Activated naive CD8-positive, alpha-beta T cell treated with anti-CD3 and anti-CD28 coated beads, Interleukin-2, amount 50 U/mL, for 24 hours (primary cell): ENCODE data around the gene ACSL1.

ENCODE experiments used
- ATAC-seq: fragments of 150-1000 bp; cut with Tn5 transposase; one replicate; pipeline ENCODE4 v1.10.0; 2021
- DNase-seq: peaks from one replicate; pipeline ENCODE4 v3.0.0; 2021
- H3K27ac Mint-ChIP-seq: one replicate; pipeline ENCODE4 v1.8.0; 2021; ENCODE audit warnings: mild to moderate bottlenecking, mixed read lengths
- H3K27me3 Mint-ChIP-seq: one replicate; pipeline ENCODE4 v1.8.0; 2021; ENCODE audit warnings: mixed read lengths
- H3K36me3 Mint-ChIP-seq: one replicate; pipeline ENCODE4 v1.8.0; 2021; ENCODE audit warnings: low read depth, mixed read lengths
- H3K4me1 Mint-ChIP-seq: one replicate; pipeline ENCODE4 v1.8.0; 2021; ENCODE audit warnings: mixed read lengths
- H3K4me3 Mint-ChIP-seq: one replicate; pipeline ENCODE4 v1.8.0; 2021; ENCODE audit warnings: mild to moderate bottlenecking, moderate library complexity, mixed read lengths
- H3K9me3 Mint-ChIP-seq: one replicate; pipeline ENCODE4 v1.8.0; 2021; ENCODE audit warnings: mixed read lengths

Gene ACSL1

DNA sequence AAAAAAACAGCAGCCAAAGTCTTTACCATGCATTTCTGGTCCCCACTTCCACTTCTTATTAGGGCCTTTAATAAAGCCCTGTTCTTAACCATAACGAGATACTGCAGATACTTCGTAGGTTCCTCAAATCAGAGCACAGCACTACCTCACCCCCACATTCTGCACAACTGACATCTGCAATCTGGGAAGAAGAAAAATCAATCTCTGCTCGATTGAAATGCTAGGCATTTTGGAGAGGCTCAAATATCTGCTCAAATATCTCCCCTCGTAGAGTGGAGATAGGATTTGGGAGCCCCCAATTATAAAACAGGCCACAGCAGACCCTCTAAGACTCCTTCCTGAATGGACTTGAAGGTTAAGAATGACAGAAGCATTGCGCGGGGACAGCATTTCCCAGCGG, 51.6 kb downstream of the ACSL1 start:
- peaks cover 17% of the 10 kb centered on the region for H3K36me3 Mint-ChIP-seq
- H3K4me3 Mint-ChIP-seq, result no peak overlapping the region
- H3K4me1 Mint-ChIP-seq, result no peaks in the 10 kb centered on the region
- ATAC-seq (no peak), DNase-seq (no peak)
- no peak overlapping the region for H3K27ac Mint-ChIP-seq
- no peaks in the 10 kb centered on the region for H3K27me3 Mint-ChIP-seq
- peaks cover under 1% of the 10 kb centered on the region for H3K9me3 Mint-ChIP-seq

DNA sequence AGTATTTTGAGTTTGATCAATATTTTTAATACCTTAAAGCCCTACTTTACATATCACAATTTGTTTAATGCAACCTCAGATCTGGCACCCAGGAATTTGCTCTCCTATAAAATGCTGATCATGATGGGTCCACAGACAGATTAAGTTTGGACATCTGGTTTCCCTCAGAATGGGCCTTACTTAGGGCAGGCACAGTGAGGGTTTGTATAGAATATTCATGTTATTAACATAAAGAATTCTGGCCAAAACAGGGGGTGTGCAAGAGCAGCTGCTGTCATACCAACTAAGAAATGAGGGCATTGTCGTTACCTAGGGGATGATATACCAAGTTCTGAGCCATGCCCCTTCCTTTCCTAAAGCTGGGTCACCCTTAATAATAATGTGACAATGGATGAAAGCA, 54.4 kb downstream of the ACSL1 start:
- Mint-ChIP-seq H3K27ac (no peak overlapping the region), H3K27me3 (no peaks in the 10 kb centered on the region), H3K36me3 (peaks cover 23% of the 10 kb centered on the region), H3K9me3 (no peaks in the 10 kb centered on the region), H3K4me1 (no peaks in the 10 kb centered on the region), H3K4me3 (no peak overlapping the region)
- DNase-seq (no peak), ATAC-seq (no peak)

DNA sequence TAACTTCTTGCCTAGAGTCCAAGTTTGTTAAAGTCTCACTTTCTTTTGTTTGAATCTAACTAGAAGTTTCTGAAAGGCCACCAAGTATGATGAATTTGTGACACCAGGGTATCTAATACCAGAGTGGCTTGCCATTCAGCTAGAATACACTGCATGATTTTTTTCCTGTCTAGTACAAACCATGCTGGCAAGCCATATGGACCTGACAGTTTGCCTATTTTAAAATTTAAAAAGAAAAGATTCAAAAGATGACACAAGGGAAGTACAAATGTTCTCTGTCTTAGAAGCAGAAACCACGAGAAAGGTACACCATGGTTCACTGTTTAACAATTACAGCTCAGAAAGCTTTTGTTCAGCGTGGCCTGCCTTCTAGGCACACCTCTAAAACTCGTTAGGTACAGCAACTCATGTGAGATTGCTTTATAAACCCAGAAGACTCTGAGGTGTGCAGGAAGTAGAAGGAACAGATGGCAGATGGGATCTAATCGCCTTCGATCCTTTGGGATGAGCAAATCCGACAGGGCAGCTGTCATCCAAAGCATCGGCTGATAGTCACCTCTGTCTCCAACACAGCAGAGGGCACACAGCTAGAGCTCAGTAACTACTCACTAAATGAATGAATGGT, 56.5 kb downstream of the ACSL1 start:
- peaks cover 31% of the 10 kb centered on the region for H3K36me3 Mint-ChIP-seq
- no peak overlapping the region for H3K27ac Mint-ChIP-seq
- ATAC-seq (no peak), DNase-seq (no peak)
- no peaks in the 10 kb centered on the region for H3K9me3 Mint-ChIP-seq
- H3K4me1 Mint-ChIP-seq, result no peaks in the 10 kb centered on the region
- H3K27me3 Mint-ChIP-seq, result no peaks in the 10 kb centered on the region
- H3K4me3 Mint-ChIP-seq, result no peak overlapping the region

DNA sequence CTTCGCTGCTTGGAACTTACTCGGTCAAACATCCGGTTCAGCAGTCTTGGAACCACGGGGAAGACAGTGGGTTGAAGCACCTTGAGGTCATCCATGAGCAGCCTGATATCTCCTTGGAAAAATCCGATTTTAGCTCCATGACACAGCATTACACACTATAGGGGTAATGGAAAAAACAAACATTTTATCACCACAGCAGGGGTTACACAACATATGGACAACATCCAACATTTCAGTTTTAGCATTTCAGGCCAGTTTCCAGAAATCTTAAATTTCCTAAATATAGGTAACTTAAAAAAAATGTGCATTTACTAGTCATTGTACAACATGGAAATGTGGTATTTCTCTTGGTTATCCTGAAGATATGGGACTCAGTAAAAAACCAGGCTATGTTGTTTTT, 57.5 kb downstream of the ACSL1 start:
- Mint-ChIP-seq H3K27ac (no peak overlapping the region), H3K36me3 (peaks cover 31% of the 10 kb centered on the region), H3K4me1 (no peaks in the 10 kb centered on the region), H3K4me3 (no peak overlapping the region), H3K27me3 (no peaks in the 10 kb centered on the region), H3K9me3 (no peaks in the 10 kb centered on the region)
- DNase-seq (no peak), ATAC-seq (no peak)

DNA sequence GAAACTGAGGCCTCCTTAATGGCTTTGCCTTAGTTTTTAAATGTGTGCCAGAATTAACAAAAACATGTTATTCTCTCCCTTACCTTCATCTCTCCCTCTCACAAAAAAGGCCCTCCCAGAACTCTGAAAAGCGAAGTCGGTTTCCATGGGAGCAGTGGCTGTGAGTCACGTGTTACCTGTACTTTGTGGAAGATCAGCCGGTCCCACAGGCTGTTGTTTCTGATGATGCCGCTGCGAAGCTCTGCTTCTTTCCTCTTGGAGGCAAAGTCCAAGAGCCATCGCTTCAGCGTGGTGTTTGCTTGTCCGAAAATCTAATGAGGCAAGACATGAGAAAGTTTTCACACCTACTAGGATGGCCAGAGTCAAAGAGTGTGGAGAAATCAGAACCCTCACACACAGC, 59.3 kb downstream of the ACSL1 start:
- H3K9me3 Mint-ChIP-seq, result no peaks in the 10 kb centered on the region
- peaks cover 34% of the 10 kb centered on the region for H3K36me3 Mint-ChIP-seq
- H3K4me1 Mint-ChIP-seq, result peaks cover 16% of the 10 kb centered on the region
- no peak overlapping the region for H3K4me3 Mint-ChIP-seq
- no peak overlapping the region for H3K27ac Mint-ChIP-seq
- DNase-seq (no peak), ATAC-seq (no peak)
- no peaks in the 10 kb centered on the region for H3K27me3 Mint-ChIP-seq

DNA sequence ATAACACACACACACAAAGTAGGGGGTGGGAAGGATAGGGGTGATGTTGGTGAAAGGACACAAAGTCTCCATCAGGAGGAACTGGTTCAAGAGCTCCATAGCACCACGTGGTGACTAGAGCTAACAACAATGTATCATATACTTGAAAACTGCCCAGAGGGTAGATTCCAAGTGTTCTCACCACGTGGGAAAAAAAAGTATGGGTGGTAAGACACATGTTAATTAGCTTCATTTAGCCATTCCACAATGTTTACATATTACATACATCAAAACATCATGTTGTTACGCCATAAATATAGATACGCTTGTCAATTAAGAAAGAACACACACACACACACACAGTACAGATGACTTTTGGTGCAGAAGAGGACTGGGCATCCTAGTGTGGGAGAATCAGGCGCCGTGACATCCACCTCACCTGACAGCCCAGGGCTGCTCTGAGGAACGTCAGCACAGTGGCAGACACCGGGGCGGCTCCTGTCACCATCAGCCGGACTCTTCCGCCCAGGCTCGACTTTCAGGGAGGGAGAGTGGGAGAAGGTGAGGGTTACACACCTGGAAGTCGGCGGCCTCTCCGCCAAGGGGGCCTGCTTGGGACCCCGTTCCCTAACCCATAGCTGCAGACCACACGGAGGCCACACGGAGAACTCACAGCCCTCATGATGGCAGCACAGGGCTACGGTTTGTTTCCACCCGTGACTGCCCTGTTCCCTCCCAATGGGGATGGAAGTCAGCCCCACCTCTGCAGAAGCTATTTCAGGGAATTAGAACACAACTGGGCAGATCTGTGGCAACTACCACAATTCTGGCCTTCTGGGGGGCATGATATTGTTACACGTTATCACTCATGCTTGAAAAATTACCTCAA, 60.1 kb downstream of the ACSL1 start:
- Mint-ChIP-seq H3K36me3 (peaks cover 39% of the 10 kb centered on the region), H3K4me1 (peaks cover 17% of the 10 kb centered on the region), H3K9me3 (no peaks in the 10 kb centered on the region), H3K27me3 (no peaks in the 10 kb centered on the region), H3K4me3 (no peak overlapping the region), H3K27ac (no peak overlapping the region)
- DNase-seq (no peak), ATAC-seq (no peak)

DNA sequence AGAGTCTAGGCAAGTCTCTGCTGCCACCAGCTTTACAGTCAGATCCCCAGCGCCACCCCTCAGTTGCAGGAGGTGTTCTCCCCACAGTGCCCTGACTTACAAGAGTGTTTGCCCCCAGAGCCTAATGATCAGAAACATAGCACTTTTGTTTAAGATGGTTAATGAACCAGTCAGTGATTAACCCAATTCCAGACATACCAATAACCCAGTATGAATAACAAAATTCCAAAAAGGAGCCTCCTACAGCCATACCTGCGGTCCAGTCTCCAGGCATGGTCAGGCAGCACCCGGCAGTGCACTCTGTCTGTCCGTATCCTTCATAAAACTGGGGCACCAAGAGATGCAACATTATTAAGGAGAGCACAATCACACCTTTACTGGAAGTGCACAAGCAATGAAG, 61.2 kb downstream of the ACSL1 start:
- H3K9me3 Mint-ChIP-seq, result no peaks in the 10 kb centered on the region
- H3K4me3 Mint-ChIP-seq, result no peak overlapping the region
- H3K36me3 Mint-ChIP-seq, result peaks cover 48% of the 10 kb centered on the region
- H3K27ac Mint-ChIP-seq, result no peak overlapping the region
- DNase-seq (no peak), ATAC-seq (no peak)
- H3K4me1 Mint-ChIP-seq, result peaks cover 17% of the 10 kb centered on the region
- no peaks in the 10 kb centered on the region for H3K27me3 Mint-ChIP-seq

DNA sequence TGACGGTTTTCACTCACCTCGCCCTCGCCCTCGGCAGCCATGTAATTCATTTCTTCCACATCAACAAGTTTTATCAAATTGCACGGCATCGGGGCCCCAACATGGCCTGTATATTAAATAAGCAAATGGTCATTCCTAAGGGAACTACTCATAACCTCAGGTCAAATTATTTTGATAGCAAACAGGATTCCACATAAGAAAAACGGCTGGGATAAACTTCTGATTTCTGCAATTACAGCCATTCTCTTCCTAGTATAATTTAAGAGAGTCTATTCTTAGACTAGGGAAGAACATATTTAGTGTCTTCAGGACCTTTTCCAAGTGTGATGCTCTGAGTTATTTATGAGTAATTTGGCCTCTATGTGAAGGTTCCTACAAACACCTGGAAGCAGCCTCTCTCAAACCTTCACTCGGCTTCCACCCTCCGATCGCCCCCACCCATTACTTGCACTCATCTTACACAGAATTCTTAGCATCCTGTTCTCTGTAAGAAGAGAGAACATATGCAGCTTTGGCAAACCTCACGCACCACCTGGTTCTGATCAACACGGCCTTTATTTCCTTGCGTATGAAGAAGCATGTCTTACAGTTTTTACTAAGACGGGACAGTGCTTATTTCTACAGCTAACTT, 62.5 kb downstream of the ACSL1 start:
- H3K27ac Mint-ChIP-seq, result no peak overlapping the region
- peaks cover 53% of the 10 kb centered on the region for H3K36me3 Mint-ChIP-seq

DNA sequence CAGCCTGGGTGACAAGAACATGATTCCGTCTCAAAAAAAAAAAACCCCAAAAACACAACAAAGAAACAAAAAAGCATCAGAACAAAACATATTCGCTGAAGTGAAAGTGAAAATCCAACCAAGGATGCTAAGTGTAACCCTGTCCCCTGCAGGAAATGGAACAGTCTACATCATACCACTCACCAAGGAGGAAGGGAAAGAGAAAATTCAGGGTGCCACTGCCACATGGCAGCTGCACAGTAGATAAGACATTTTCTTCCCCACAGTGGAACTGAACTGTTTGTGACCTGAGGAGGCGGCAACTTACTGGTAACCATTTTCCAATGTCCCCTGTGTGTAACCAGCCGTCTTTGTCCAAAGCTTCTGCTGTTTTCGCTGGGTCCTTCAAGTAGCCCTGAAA, 63.7 kb downstream of the ACSL1 start:
- Mint-ChIP-seq H3K27me3 (no peaks in the 10 kb centered on the region), H3K36me3 (peaks cover 46% of the 10 kb centered on the region), H3K27ac (peak overlapping the region; percentile 83), H3K4me3 (peak overlapping the region; percentile 46), H3K4me1 (peaks cover 17% of the 10 kb centered on the region), H3K9me3 (no peaks in the 10 kb centered on the region)
- DNase-seq (peak; percentile 15), ATAC-seq (peak; percentile 99)

More for the DNA sequence above, 62.5 kb downstream of the ACSL1 start:
- Mint-ChIP-seq H3K4me1 (peaks cover 17% of the 10 kb centered on the region), H3K27me3 (no peaks in the 10 kb centered on the region), H3K9me3 (no peaks in the 10 kb centered on the region), H3K4me3 (no peak overlapping the region)
- DNase-seq (no peak), ATAC-seq (no peak)

DNA sequence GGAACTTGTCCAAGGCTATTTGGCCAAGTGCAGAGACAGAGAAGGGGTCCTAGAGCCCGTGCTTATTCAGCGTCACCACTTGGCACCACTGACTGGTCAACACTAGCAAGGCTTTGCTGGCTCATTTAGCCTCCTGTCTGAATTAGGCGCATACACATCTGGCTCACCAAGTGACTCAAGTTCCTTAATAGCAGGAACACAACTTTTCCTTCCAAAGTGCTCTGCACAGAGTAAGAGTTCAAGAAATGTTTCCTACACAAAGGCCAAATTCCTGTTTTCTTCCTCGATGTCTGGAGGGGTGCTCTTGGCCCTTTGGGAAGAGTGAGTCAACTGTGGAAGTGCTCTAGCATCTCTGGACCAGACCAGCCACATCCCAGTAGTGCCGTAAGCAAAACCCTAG, 65.1 kb downstream of the ACSL1 start:
- ATAC-seq (no peak), DNase-seq (no peak)
- H3K9me3 Mint-ChIP-seq, result no peaks in the 10 kb centered on the region
- peaks cover 40% of the 10 kb centered on the region for H3K36me3 Mint-ChIP-seq
- no peak overlapping the region for H3K4me3 Mint-ChIP-seq
- H3K4me1 Mint-ChIP-seq, result peaks cover 17% of the 10 kb centered on the region
- H3K27me3 Mint-ChIP-seq, result no peaks in the 10 kb centered on the region
- no peak overlapping the region for H3K27ac Mint-ChIP-seq

DNA sequence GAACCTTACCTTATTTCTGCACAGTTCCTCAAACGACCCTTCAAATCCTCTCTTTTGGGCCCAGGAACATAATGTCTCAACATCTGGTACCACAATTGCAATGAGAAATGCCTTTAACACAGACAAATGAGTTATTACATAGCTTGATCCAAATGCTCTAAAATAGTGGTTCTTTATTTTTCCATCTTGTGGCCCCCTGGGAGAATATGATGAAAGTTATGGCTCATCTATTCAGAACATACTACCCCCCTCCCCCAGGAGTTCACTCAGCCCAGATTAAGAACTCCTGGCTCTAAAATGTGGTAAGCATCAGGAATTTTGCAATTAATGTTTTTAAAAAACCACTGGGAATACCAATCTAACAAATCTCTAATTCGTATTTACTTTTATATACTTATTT, 68.0 kb downstream of the ACSL1 start:
- Mint-ChIP-seq H3K36me3 (peaks cover 48% of the 10 kb centered on the region), H3K4me3 (no peak overlapping the region), H3K27me3 (no peaks in the 10 kb centered on the region), H3K9me3 (no peaks in the 10 kb centered on the region), H3K4me1 (peaks cover 14% of the 10 kb centered on the region), H3K27ac (no peak overlapping the region)
- ATAC-seq (no peak), DNase-seq (no peak)

DNA sequence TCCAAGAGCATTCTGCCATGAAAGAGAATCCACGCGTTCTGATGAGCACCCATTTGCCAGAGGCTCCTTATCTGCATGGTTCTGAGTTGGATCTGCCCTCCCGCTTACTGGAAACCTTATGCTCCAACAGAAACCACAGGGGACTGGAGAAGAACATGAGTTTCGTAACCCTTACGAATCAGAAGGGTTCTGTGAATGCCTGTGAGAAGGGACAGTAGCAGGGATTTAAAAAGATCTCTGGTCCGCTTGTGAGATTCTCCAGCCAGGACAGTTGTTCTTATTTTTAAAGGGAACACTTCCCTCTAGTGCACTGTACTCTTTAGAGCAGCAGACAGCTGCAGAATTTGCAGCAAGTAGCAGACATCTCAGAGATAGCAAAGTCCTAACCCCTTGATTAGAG, 69.4 kb downstream of the ACSL1 start:
- no peak for ATAC-seq
- Mint-ChIP-seq H3K4me3 (no peak overlapping the region), H3K27ac (no peak overlapping the region), H3K27me3 (no peaks in the 10 kb centered on the region), H3K36me3 (peaks cover 39% of the 10 kb centered on the region), H3K4me1 (peaks cover under 1% of the 10 kb centered on the region), H3K9me3 (no peaks in the 10 kb centered on the region)
- no peak for DNase-seq

DNA sequence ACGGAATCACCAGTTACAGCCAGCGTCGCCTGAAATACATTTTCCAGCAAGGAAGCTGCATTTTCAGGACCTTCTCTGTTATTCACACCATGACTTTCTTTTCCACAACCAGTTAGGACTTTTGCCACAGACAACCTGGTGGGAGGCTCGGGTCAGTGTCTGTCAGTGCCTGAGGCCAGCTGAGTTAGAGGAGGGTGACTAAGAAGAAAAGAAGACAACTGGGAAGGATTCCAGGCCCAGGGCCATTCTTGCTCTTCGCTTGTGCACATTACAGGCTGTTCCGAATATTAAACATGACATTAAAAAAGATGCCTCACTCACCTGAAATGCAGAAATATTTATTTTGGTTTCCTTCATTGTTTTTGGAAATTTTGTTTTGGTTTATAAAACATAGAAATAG, 70.5 kb downstream of the ACSL1 start:
- Mint-ChIP-seq H3K9me3 (no peaks in the 10 kb centered on the region), H3K4me1 (no peaks in the 10 kb centered on the region), H3K27ac (no peak overlapping the region), H3K27me3 (no peaks in the 10 kb centered on the region), H3K4me3 (no peak overlapping the region), H3K36me3 (peaks cover 30% of the 10 kb centered on the region)
- no peak for ATAC-seq
- DNase-seq, result no peak

DNA sequence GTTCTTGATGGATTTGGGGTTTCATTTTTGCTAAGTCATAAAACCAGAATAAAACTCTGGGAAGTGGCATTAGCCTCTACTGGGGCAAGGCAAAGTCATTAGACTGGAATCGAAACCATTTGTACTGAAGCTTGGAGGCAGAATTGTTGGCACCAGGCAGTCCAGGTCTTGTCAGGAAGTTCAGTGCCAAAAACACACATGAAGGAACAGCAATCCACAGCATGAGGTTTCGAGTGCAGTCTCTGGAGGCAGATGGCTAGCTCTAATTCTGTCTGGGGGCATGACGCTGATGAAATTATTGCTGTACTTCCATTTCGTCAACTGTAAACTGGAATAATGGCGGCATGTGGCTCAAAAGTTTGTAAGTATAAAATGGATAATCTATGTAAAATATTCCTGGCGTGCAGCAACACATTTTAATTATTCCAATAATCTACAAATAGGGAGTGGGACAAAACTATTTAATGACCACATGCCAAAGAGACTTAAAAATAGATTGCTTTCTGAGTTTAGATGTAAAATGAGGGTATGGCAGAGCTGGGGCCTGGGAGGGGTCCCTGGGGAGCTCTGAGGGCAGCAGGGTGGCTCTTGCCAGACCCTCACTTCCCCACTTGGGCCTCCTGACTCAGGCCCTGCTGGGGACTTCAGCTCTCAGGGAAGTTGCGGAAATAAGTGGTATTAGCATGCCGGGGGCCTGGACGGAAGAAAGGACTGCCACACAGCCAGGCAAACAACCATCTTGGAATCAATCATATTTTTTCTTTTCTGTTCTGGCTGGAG, 73.1 kb downstream of the ACSL1 start:
- H3K4me3 Mint-ChIP-seq, result no peak overlapping the region
- DNase-seq, result no peak
- no peaks in the 10 kb centered on the region for H3K4me1 Mint-ChIP-seq
- no peak overlapping the region for H3K27ac Mint-ChIP-seq
- no peaks in the 10 kb centered on the region for H3K27me3 Mint-ChIP-seq
- no peaks in the 10 kb centered on the region for H3K9me3 Mint-ChIP-seq
- H3K36me3 Mint-ChIP-seq, result peaks cover 17% of the 10 kb centered on the region
- no peak for ATAC-seq
